ENCODE results near the gene NMRK1.

- no peak for TF ChIP-seq CTCF (IDR thresholded peaks at IDR 0.05)
- TF ChIP-seq POLR2AphosphoS5 (IDR thresholded peaks at IDR 0.05; ENCODE audit: low read depth, low read length), result no peak
- no peak for TF ChIP-seq CHD2 (IDR thresholded peaks at IDR 0.05; ENCODE audit: low read length, partially characterized antibody)
- TF ChIP-seq SMC3 (IDR thresholded peaks at IDR 0.05; ENCODE audit: low read depth, low read length), result no peak
- no peak for TF ChIP-seq EP300 (IDR thresholded peaks at IDR 0.05; ENCODE audit: borderline replicate concordance in 1 of 2, low read depth in 1 of 2, low read length in 1 of 2)
- no peak for TF ChIP-seq RAD21 (IDR thresholded peaks at IDR 0.05; ENCODE audit: low read length)
- TF ChIP-seq PBX3 (IDR thresholded peaks at IDR 0.05), result no peak
- no peak for TF ChIP-seq REST (IDR thresholded peaks at IDR 0.05; ENCODE audit: low read depth, low read length)
Observed at GRCh38 chr9:75017378-75017777, 70.6 kb downstream of the NMRK1 start.
